GM18867 (cell line): Measurements from ENCODE around the gene ZKSCAN3.
"Not testable (repeated sequence)": the region's sequence is repeated elsewhere in the genome, so short reads cannot be mapped to it uniquely, and the experiment has no call there.

Experiments
- ATAC-seq: cut with Tn5 transposase; IDR thresholded peaks from one replicate; pipeline ENCODE4 v1.9.1; 2021; ENCODE audit warnings: mild to moderate bottlenecking, moderate library complexity; ENCODE audit not compliant: unreplicated experiment

ZKSCAN3 gene

DNA sequence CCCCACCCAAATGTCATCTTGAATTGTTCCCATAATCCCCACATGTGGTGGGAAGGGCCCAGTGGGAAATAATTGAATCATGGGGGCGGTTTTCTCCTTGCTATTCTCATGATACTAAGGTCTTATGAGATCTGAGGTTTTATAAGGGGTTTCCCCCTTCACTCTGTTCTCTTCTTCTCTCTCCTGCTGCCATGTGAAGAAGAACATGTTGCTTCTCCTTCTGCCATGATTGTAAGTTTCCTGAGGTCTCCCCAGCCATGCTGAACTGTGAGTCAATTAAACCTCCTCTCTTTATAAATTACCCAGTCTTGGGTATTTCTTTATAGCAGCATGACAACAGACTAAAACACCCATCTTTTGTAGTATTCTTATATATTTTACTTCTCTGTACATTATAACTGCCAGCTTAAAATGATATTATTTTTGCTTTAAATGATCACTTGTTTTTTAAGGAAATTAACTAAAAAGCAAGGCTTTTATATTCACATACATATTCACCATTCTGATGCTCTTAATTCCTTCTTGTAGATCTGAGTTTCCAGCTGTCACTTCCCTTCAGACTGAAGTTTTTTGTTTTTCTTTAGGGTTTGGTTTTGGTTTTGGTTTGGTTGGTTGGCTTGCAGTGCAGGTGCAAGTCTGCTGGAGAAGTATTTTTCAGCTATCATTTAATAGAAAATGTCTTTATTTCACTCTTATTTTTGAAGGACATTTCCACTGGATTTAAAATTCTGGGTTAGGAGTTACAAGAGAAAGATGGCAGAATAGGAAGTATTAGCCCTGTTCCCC is 9.2 kb upstream of the ZKSCAN3 start:
- no peak for ATAC-seq

DNA sequence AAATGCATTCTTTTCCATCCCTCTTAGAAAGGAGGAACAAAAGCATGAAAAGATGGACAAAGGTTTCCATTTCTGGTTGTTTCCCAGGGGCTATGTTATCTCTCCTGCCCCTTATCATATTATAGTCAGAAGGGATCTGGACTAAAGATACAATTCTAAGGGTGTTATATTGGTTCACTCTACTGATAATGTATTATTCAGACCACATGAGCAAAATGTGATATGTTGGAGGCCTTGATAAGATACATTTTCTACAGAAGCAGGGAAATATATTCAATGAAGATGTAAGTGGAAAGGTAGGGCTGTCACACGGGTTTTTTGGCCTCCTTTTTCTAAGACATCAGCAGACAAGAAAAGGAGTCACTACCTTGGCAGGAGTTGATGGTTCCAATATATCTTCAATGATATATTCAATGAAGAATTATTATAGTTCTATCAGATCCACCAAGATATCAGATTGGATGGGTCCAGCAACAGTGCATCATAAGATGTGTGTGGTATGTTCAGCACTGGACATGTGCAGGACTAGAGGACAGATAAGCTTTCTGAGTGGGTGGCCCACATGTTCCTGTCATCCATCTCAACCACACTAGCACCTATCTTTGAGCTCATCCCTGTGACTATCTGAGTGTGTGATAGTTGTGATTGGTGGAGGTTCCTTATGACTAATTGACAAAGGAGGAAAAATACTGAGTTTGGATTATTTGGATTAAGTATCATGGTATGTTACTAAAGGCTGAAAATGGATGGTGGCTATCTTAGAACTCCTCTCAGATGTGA is 5.7 kb upstream of the ZKSCAN3 start:
- no peak for ATAC-seq

DNA sequence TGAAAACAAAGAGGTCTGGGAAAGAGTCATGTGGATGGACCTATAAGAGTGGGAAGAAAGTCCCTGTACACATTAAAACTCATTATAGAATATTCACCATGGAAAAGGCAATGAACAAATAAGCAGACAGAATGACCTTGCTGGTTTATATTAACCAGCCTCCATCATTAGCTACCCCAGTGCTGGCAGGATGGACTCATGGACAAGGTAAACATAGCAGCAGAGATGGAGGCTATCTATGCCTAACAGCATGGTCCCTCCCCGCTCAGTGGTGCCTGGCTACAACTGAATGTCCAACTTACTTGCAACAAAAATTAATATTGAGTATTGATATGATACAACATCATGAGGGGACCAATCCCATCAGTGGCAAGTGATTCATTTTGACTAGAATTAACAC is 4.5 kb upstream of the ZKSCAN3 start:
- no peak for ATAC-seq

DNA sequence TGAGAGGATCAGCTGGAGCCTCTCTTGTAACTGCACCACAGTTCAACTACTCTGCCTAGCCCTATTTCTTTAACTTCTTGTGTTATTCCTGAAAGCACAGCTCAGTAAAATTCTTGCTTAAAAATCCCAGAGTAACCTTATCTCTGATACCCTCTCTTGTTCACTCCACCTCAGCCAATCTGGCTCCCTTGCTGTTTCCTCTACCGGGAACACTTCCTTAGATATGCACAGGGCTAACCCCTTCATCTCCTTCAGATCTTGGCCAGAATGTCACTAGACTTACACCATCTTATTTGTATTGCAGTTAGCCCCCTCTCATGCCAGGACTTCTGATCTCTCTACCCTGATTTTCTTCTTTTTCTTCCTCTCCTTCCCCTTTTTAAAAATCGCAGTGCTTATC is 2.6 kb upstream of the ZKSCAN3 start:
- ATAC-seq = no peak

DNA sequence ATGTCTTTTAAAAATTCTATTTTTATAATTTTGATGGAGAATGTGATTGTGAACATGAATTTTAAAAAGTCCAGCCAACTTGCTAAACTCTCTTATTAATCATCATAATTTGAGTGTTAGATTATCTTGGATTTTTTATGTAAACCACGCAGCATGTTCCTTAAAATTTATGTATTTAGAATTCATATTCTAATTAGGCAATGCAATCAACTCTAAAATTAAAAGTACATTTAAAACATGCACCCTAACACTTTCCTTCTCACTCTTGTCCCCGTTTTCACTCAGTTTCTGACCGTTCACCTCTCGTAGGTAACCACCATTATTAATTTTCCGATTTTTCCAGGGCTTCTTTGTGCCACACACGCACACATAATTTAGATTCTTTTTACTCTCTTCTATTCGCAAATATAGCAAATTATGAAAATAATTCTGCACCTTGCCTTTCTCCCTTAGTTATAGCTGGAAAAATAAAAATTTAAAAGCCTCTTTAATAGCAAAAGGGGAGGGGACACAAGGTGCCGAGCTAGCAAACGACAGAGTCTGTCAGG is 329 bp upstream of the ZKSCAN3 start:
- peak; percentile 6 for ATAC-seq

DNA sequence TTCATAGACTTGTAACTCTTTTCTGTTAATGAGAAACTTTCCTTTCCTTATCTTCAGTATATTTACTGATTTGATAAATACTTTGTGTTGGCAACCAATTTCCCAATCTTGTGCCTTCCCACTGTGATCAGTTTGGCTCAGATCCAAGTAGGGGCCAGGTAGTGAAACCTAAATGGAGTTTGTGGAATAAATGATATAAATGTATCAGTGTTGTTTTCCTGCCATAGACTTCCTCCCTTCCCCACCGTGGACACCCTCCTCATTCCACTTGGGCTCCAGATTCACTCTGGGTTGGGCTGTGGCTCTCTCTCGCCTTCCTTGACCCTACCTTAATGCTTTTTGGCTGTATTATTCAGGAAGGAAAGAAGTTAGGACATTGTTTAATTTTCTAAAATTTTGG is 1.3 kb downstream of the ZKSCAN3 start:
- no peak for ATAC-seq

DNA sequence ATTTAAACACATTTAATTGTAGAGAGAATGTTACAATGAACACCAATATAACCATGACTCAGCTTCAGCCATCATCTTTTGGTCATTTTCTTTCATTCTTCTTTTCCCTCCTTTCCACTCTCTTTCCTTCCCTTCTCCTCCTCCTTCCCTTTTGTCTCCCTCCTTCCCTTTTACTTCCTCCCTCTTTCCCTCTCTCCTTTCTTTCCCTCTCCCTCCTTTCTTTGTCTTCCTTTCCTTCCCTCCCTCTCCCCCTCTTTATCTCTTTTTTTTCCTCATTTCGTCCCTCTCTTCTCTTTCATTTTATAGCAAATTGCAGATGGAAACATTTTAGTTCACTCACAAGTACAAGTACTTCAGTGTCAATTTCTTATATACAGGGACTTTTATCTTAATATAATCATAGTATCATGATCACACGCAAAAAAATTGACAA is 1.8 kb downstream of the ZKSCAN3 start:
- no peak for ATAC-seq

DNA sequence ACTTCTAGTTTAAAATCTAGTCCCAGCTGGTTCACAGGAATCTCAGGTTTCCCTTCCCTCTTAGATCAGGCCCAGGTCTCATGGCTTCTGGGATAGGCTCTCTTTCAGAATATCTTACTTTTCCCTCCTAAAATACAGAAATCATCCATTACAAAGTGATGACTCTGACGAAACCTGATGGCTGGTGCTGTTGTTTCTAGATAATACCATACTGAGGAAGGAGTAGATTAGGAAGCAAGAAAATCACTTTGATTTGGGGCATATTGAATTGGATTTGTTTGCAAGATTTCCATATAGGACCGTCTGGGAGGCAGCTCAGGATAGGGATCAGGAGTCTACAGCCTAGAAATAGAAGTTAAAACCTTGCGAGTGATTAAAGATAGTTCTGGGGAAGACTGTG is 3.6 kb downstream of the ZKSCAN3 start:
- ATAC-seq = no peak

DNA sequence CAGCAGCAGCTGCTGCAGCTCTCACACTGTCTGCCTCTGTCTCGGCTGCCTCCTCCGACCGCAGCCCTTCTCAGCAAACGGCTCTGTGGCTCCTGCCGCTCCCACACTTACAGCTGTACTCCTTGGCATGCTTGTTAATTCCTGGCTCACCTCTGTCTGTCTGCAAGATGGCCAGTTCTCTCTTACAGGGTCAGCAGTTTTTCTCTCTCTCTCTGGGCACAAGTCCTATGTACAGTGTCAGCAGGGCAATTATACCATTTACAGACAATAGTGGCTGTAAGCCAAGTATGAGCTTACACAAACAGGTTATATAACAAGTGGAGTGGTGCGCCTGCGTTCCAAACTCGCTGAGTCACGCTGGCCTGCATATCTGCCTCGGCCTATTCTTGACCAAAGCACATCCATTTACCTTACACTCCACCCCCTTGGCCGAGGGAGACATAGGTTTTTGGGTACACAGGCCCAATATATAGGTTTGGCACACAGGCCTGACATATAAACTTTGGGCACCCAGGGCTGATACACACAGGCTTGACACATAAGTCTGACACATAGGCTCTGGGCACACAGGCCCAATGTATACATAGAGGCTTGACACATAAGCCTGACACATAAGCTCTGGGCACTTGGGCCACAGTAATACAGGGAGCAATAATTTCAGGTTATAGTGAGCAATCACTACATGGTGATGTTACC is 4.4 kb downstream of the ZKSCAN3 start:
- no peak for ATAC-seq

DNA sequence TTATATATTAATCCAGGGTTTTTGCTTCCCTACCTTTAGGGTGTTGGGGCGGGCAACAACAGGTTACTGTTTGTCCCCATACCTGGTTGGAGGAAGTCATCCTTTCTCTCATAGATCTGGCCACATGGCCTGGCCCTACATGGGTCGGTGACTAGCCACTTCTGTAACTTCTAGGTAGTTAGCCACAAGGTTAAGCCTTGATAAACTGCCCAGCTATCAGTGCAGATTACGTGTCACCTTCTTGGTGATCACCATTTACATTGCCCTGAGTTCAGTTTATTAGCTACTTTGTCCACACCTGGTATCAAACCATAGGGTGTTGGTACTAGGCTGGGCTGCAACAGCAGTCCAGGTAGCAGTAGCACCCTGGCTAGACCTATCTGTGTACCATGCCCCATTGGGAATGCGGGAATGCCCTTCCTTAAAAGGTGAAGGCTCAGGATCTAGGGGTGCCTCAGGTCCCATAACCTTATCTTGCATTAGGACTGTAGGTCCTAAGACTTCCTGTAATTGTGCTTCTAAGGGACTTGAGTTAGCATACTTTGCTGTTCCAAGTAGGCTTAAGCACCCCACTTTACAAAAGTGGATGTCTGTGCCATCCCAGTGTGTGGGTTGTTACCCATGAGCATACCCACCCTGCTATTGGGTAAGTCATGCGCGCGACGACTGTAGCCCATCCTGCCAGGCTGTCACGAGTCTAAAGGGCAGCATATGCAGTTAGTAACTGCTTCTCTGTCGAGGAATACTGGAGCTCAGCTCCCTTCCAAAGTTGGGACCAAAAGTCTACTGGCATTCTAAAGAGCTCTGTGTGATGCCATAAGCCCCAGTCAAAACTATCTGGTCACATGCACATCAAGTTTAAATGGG is 5.2 kb downstream of the ZKSCAN3 start:
- ATAC-seq = no peak

DNA sequence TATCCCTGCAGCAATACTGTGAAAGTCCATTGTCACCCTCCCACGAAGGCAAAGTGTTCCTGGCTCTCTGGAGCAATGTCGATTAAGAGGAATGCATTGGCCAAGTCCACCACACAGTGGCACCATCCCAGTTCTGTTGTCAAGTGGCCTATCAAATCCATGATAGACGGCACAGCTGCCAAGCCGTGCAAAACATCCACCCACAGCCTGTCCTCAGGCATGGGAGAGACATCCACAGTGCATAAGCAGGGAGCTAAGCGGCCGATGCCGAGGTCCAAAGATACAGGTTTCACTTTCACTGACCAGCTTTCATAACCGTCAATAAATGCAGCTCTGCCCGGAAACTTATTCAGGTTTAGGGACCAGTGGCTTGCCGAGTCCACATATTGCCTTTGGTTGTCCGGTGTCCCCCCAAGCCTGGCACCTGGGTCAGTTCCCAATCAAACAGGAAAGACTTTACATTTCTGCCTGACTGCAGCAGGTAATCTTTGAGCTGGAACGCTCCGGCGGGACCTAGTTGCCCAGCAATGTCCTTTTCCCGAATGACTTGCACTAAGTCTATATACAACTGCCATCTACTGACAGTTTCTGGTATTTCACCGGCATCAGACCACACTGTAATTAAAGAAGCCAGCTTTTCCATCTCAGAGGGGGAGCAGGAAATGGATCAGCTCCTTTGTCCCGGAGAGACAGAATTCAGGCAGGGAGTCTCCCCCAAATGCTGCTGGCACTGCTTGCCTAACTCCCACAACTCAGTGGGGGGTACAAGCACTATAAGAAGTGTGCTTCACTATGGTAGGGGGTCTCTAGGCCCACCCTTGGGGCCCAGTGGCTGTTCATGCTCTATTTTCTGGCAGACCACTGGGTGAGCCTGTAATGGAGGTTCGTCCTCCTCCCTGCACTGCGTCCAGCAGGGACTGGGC is 6.3 kb downstream of the ZKSCAN3 start:
- ATAC-seq = peak; percentile 66

DNA sequence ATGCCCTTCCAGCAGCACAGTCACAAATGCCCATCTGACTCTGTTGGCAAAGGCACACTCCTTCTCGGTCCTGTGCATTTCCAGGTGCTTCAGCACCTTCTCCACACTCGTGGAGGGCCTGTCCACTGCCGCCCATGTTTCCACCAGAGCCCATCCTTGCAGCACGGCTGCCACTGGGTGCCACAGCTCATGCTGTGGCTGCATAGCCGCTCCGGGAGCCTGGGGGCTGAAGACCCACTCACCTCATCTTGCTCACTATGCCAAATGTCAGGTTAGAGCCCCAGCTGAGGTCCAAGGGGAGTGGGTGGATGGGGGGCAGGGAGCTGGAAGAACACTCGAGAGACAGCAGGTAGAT is 6.9 kb downstream of the ZKSCAN3 start:
- ATAC-seq = no peak

DNA sequence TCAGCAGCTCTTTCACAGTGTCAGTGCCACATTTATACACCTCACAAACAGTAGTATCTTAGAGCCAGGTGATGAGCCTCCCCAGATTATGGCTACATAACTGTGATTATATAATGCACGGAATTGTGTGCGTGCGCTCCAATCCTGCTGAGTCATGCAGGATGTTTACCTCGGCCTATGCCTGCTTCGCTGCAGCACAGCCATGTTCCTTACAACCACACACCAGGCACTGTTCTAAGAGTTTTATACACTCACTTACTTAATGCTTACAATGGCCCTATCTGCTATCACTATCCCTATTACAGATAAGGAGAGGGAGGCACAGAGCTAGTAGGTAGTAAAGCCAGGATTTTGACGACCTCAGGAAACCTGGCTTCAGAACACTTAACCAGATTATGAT is 7.3 kb downstream of the ZKSCAN3 start:
- ATAC-seq = no peak

DNA sequence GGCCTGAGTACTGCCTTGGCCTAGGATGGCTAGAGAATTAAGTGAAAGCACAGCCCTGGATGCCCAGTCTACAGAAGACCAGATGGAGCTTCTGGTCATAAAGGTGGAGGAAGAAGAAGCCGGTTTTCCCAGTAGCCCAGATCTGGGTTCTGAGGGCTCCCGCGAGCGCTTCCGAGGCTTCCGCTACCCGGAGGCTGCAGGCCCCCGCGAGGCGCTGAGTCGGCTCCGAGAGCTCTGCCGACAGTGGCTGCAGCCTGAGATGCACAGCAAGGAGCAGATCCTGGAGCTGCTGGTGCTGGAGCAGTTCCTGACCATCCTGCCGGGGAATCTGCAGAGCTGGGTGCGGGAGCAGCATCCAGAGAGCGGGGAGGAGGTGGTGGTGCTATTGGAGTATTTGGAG is 9.8 kb downstream of the ZKSCAN3 start:
- not testable (repeated sequence) for ATAC-seq

DNA sequence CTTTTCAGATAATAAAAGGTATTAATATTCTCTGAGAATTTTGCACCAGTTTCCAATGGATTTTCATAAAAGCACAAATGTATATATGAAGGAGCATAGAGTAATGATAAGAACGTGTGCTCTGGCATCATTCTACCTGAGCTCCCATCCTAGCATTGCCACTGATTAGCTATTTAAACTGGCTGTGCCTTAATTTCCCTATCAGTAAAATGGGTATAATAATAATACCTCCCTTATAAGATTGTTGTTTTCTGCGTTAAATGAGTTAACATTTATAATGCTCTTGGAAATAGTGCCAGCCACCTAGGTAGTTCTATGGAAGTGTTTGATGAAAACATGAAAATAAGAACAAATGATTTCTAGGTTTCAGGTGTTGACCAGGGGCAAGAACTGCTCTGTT is 11.2 kb downstream of the ZKSCAN3 start:
- ATAC-seq = no peak

DNA sequence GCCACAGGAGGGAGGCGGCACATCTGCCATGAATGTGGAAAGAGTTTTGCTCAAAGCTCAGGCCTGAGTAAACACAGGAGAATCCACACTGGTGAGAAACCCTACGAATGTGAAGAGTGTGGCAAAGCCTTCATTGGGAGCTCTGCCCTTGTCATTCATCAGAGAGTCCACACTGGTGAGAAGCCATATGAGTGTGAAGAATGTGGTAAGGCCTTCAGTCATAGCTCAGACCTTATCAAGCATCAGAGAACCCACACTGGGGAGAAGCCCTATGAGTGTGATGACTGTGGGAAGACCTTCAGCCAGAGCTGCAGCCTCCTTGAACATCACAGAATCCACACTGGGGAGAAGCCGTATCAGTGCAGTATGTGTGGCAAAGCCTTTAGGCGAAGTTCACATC is 15.8 kb downstream of the ZKSCAN3 start:
- ATAC-seq = not testable (repeated sequence)

DNA sequence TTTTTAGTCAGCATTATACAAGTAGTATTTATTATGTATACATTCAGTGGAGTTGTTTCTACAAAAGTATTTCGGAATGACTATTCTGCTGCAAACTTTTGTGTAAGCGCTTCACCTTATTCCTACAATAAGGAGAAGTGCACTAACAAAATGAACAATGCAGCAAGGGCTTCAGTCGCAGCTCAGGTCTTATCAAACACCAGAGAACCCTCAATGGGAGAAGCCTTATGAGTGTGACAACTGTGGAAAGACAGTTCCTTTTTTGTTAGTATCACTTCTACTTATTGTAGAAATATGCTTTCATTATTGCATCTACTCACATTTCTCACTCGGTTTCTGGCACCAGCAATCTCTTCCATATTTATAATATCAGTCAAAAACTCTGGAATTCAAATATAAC is 18.8 kb downstream of the ZKSCAN3 start:
- peak; percentile 85 for ATAC-seq

DNA sequence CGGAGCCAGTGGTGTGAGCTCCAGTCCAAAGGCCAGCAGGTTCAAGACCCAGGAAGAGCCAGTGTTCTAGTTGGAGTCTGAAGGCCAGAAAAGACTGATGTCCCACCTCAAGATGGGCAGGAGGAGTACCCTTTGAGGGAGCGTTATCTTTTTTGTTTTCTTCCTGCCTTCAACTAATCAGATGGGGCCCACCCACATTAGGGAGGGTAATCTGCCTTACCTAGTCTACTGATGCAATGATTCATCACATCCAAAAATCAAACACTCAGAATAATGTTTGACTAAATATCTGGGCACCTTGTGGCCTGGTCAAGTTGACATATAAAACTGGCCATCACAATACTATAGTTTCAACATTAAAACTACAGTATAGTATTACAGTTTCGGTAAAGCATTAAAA is 19.7 kb downstream of the ZKSCAN3 start:
- no peak for ATAC-seq

DNA sequence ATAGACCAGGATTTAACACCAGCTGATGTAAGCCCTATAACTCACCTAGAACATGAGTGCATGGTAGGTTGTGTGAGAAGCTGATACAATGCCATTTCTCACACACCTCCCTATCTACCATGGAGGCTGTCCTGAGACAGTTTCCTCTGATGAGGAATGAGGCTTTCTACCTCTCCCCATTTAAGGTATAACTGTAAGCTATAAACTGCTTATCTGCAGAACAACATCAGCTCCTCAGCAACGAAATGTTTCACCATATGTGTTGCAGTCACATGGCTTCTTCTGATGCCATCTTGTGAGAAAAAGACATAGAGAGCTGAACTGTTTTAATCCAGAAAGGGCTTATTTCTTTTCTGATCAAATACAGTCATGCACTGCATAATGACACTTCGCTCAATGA is 20.7 kb downstream of the ZKSCAN3 start:
- ATAC-seq = no peak

DNA sequence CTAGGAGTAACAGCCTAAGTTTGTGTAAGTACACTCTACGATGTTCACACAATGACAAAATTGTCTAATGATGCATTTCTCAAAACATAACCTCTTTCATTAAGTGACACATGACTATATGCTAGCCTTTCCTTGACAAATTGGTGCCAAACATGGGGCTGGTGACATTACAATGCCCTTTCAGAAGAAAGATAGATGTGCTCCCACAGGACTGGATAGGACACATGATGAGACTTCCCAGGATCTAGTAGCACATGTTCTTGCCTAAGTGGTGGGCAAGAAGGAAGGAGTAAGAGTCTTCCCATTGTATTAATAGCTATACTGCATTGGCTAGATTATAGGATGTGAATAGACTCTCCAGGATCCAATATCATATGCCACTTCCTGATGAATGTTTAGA is 21.5 kb downstream of the ZKSCAN3 start:
- ATAC-seq = no peak
